ENCODE measurements around the gene STX1B.

STX1B gene

GRCh38 chr16:31010585-31011325 lies at the start of gene STX1B:
Gene STX1B (minus strand): TSS chr16:31010638. CDS start chr16:31010396, 242 bp downstream.
- in situ Hi-C loops (cut with HindIII; ENCODE audit: low pct_ligation_motif_present, low pct_unique_long_range_greater_than_20kb, low sequenced_read_pairs), result no loop called here
- peak; percentile 34 for DNase-seq

GRCh38 chr16:31055613-31056012 lies 45.2 kb upstream of the STX1B start:
- in situ Hi-C loops (cut with HindIII; ENCODE audit: low pct_ligation_motif_present, low pct_unique_long_range_greater_than_20kb, low sequenced_read_pairs), result no loop called here
- no peak for DNase-seq

- in situ Hi-C loops (cut with HindIII; ENCODE audit: low pct_ligation_motif_present, low pct_unique_long_range_greater_than_20kb, low sequenced_read_pairs), result no loop called here
- peak; percentile 97 for DNase-seq
These were observed 41.7 kb upstream of the STX1B start for GRCh38 chr16:31052114-31052513.

GRCh38 chr16:31050280-31051030 lies 40.0 kb upstream of the STX1B start:
- DNase-seq, result no peak
- in situ Hi-C loops (cut with HindIII; ENCODE audit: low pct_ligation_motif_present, low pct_unique_long_range_greater_than_20kb, low sequenced_read_pairs), result no loop called here

GRCh38 chr16:31043898-31044481 lies 33.6 kb upstream of the STX1B start:
- in situ Hi-C loops (cut with HindIII; ENCODE audit: low pct_ligation_motif_present, low pct_unique_long_range_greater_than_20kb, low sequenced_read_pairs), result no loop called here
- DNase-seq, result no peak

- in situ Hi-C loops (cut with HindIII; ENCODE audit: low pct_ligation_motif_present, low pct_unique_long_range_greater_than_20kb, low sequenced_read_pairs), result no loop called here
- DNase-seq, result no peak
These were observed 32.9 kb upstream of the STX1B start for GRCh38 chr16:31043352-31043751.

- no peak for DNase-seq
- in situ Hi-C loops (cut with HindIII; ENCODE audit: low pct_ligation_motif_present, low pct_unique_long_range_greater_than_20kb, low sequenced_read_pairs), result no loop called here
These were observed 32.4 kb upstream of the STX1B start for GRCh38 chr16:31042866-31043265.

- no peak for DNase-seq
- in situ Hi-C loops (cut with HindIII; ENCODE audit: low pct_ligation_motif_present, low pct_unique_long_range_greater_than_20kb, low sequenced_read_pairs), result no loop called here
These were observed 28.6 kb upstream of the STX1B start for GRCh38 chr16:31038993-31039392.

GRCh38 chr16:31036691-31037090 lies 26.3 kb upstream of the STX1B start:
- no peak for DNase-seq
- in situ Hi-C loops (cut with HindIII; ENCODE audit: low pct_ligation_motif_present, low pct_unique_long_range_greater_than_20kb, low sequenced_read_pairs), result no loop called here

GRCh38 chr16:31033709-31034492 lies 23.5 kb upstream of the STX1B start:
- in situ Hi-C loops (cut with HindIII; ENCODE audit: low pct_ligation_motif_present, low pct_unique_long_range_greater_than_20kb, low sequenced_read_pairs), result no loop called here
- peak; percentile 90 for DNase-seq

- peak; percentile 99 for DNase-seq
- in situ Hi-C loops (cut with HindIII; ENCODE audit: low pct_ligation_motif_present, low pct_unique_long_range_greater_than_20kb, low sequenced_read_pairs), result no loop called here
These were observed 22.6 kb upstream of the STX1B start, which contains the start of gene STX4 for GRCh38 chr16:31032736-31033708. Gene STX4 (plus strand): TSS chr16:31033558. CDS start chr16:31033806, 248 bp downstream.

GRCh38 chr16:31031276-31031675 lies 20.8 kb upstream of the STX1B start:
- in situ Hi-C loops (cut with HindIII; ENCODE audit: low pct_ligation_motif_present, low pct_unique_long_range_greater_than_20kb, low sequenced_read_pairs), result no loop called here
- no peak for DNase-seq

- DNase-seq, result no peak
- in situ Hi-C loops (cut with HindIII; ENCODE audit: low pct_ligation_motif_present, low pct_unique_long_range_greater_than_20kb, low sequenced_read_pairs), result no loop called here
These were observed 18.8 kb upstream of the STX1B start for GRCh38 chr16:31029272-31029671.

- no peak for DNase-seq
- in situ Hi-C loops (cut with HindIII; ENCODE audit: low pct_ligation_motif_present, low pct_unique_long_range_greater_than_20kb, low sequenced_read_pairs), result no loop called here
These were observed 14.9 kb upstream of the STX1B start for GRCh38 chr16:31025339-31025738.

GRCh38 chr16:31023627-31024226 lies 13.3 kb upstream of the STX1B start:
- in situ Hi-C loops (cut with HindIII; ENCODE audit: low pct_ligation_motif_present, low pct_unique_long_range_greater_than_20kb, low sequenced_read_pairs), result no loop called here
- DNase-seq, result no peak

- in situ Hi-C loops (cut with HindIII; ENCODE audit: low pct_ligation_motif_present, low pct_unique_long_range_greater_than_20kb, low sequenced_read_pairs), result no loop called here
- no peak for DNase-seq
These were observed 12.8 kb upstream of the STX1B start for GRCh38 chr16:31023252-31023602.

GRCh38 chr16:31022544-31023251 lies 12.3 kb upstream of the STX1B start:
- DNase-seq, result no peak
- in situ Hi-C loops (cut with HindIII; ENCODE audit: low pct_ligation_motif_present, low pct_unique_long_range_greater_than_20kb, low sequenced_read_pairs), result no loop called here

Data from ACHN (cell line).